HFF-Myc (cell line): ENCODE measurements around the gene WDR72.

ENCODE experiments used
- DNase-seq: peaks from one replicate; pipeline ENCODE4 v3.0.0-alpha.2; 2011; ENCODE audit warnings: low read depth; ENCODE audit errors: extremely low read depth
- H3K4me3 ChIP-seq: replicated peaks from 2 replicates; pipeline ENCODE4 v1.5.1; 2011; ENCODE audit warnings: low read depth, mild to moderate bottlenecking, control low read depth, low read length
- TF ChIP-seq, protein P1 (sequence below): IDR thresholded peaks from 2 replicates; pipeline ENCODE4 v1.5.1; 2012; ENCODE audit warnings: mild to moderate bottlenecking, low read depth, low read length, control low read depth; ENCODE audit errors: missing control alignments

Gene WDR72

DNA sequence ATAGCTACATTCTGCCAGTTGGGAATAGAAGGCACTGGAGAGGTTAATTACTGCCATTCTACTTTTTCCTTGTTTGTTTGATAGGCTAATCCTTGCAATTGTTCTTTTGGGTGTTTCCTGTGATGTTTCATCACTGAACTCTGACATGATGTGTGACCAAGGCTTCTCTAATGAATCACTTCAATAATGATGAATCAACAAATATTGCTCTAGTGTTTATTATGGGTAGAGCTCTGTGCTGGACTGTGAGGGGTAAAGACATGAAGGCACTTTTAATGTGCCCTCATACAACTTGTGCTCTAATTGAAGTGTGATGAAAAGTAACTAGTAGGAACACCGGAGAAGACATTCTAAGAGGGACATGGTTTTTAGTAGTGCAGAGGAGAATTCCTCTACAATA is 233.6 kb downstream of the WDR72 start:
- no peak for DNase-seq
- TF ChIP-seq, protein P1, sequence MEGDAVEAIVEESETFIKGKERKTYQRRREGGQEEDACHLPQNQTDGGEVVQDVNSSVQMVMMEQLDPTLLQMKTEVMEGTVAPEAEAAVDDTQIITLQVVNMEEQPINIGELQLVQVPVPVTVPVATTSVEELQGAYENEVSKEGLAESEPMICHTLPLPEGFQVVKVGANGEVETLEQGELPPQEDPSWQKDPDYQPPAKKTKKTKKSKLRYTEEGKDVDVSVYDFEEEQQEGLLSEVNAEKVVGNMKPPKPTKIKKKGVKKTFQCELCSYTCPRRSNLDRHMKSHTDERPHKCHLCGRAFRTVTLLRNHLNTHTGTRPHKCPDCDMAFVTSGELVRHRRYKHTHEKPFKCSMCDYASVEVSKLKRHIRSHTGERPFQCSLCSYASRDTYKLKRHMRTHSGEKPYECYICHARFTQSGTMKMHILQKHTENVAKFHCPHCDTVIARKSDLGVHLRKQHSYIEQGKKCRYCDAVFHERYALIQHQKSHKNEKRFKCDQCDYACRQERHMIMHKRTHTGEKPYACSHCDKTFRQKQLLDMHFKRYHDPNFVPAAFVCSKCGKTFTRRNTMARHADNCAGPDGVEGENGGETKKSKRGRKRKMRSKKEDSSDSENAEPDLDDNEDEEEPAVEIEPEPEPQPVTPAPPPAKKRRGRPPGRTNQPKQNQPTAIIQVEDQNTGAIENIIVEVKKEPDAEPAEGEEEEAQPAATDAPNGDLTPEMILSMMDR: no peak
- H3K4me3 ChIP-seq: no peak overlapping the region

DNA sequence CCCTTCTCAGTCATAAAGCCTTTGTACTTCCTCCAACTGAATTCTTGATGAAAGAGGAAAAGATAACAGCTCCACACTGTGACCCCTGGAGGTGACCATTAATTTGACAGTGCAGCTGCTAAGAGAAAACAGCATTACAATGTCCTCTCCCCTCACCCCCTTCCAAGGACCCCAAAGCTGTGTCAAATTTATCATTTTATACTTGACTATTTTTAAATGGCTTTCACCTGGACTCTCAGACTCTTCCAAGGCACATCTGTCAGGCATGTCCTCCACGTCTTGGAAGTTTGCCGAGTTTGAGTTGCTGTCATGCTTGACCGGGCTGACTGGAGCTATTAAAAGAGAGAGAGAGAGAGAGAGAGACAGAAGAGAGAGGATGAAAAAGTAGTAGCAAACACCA is 236.5 kb downstream of the WDR72 start:
- no peak overlapping the region for H3K4me3 ChIP-seq
- TF ChIP-seq, protein P1: no peak
- DNase-seq: no peak

DNA sequence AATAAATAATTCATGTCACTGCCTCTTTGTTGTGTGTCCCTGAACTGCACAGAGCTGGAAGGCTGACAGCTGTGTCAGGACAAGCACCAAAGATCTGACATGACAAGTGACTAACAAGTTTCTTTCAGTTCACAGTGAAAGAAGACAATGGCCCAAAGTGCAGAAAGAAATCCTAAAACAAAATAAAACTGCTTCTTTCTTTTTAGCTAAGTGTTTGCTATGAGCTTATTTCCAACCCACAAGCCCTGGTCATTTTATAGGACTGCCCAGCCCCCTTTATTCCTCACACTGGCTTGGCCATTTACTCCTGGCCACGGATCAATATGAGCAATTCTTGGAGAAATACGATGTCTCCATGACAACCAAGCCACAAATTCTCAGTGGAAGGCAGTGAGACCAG is 238.5 kb downstream of the WDR72 start:
- TF ChIP-seq, protein P1: no peak

DNA sequence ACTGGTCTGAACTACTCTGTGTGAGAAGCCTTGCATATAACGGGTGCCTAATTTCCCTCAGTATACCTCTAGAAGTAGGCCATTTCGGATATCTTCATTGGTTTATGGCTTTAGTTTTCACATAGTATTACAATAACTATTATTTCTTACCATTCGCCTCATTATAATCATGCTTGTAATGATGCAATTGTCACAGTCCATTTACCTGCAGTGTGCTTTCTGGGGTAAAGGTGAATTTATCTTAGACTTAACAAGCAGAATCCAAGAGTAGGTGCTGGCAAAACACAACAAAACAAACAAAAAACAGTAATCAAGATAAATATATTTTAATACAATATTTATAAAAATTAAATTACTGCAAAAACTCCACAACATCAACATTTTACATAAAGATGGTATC is 246.0 kb downstream of the WDR72 start:
- H3K4me3 ChIP-seq: no peak overlapping the region
- no peak for DNase-seq
- TF ChIP-seq, protein P1: no peak

More for the DNA sequence above, 238.5 kb downstream of the WDR72 start:
- no peak for DNase-seq
- no peak overlapping the region for H3K4me3 ChIP-seq

DNA sequence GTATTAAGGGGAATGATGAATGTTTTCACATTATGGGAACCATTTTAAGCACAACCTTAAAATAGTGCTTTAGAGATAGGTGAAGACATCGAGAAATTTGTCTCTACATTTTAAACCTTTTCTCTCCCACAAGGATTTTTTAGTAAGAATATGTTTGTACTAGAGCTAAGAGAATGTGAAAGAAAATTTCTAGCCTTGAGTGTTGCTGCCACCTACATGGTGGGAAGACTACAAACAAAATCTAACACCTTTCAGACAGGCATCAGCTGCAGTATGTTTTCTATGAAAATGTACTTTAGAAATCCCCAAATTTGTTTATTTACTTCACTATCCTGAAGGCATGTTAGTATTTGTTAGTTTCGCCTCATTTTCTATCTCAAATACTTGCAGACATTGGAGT is 247.4 kb downstream of the WDR72 start:
- TF ChIP-seq, protein P1: no peak
- DNase-seq: no peak

DNA sequence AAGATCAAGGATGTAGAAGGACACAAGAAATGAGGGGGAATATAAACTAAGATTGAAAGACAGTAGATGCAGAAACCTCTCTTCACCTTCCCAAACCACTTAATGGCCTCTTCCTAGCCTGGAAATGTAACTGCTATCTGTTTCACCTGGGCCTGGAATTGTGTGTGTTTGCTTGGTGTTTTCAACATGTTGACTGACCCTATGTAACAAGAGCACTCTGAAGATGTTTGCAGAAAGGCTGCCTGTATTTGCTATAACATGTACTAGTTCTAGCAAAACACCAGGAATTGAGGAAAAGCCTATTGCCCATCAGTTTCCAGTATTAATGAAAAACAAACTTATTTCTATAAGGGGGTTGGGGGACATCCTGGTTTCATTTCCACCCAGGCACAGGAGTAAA is 248.3 kb downstream of the WDR72 start:
- TF ChIP-seq, protein P1: no peak
- DNase-seq: no peak
- no peak overlapping the region for H3K4me3 ChIP-seq

More for the DNA sequence above, 247.4 kb downstream of the WDR72 start:
- H3K4me3 ChIP-seq: no peak overlapping the region

DNA sequence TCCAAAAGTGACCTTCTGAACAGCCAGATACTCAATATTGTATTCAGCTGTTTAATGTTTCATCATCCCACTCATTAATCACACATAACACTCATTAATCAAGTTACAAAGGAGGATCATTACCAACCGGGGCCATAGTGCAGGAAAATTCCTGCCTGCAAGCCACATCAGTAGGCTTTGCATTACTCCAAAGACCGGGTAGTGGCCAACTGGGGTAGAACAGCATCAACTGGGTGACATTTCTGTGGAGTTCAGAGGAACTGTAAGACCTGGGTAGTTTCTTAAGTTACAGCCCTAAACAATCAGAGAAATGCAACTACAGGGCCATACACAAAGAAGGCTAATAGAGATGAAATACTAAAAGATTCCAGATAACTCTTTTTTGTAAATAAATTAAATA is 253.1 kb downstream of the WDR72 start:
- H3K4me3 ChIP-seq: no peak overlapping the region
- TF ChIP-seq, protein P1: no peak
- DNase-seq: no peak
